Osteocyte (in vitro differentiated cells): ENCODE results near the gene UVSSA. TPM values are rescaled to one million over a fixed set of nuclear protein-coding genes. Genes with fewer than 3 reads are reported as not detected.
"Not testable (repeated sequence)": the region's sequence is repeated elsewhere in the genome, so short reads cannot be mapped to it uniquely, and the experiment has no call there.

ENCODE experiments used
- DNase-seq: peaks from one replicate; pipeline ENCODE4 v3.0.0; 2021; ENCODE audit warnings: mixed read lengths; ENCODE audit not compliant: unreplicated experiment; ENCODE audit errors: extremely low spot score
- H3K27ac Mint-ChIP-seq: one replicate; pipeline ENCODE4 v1.8.0; 2021; ENCODE audit warnings: mild to moderate bottlenecking, mixed read lengths; ENCODE audit not compliant: unreplicated experiment
- H3K27me3 Mint-ChIP-seq: one replicate; pipeline ENCODE4 v1.8.0; 2021; ENCODE audit warnings: mixed read lengths; ENCODE audit not compliant: unreplicated experiment
- H3K36me3 Mint-ChIP-seq: one replicate; pipeline ENCODE4 v1.8.0; 2021; ENCODE audit warnings: mixed read lengths; ENCODE audit not compliant: unreplicated experiment
- H3K4me1 Mint-ChIP-seq: one replicate; pipeline ENCODE4 v1.8.0; 2021; ENCODE audit warnings: mixed read lengths; ENCODE audit not compliant: unreplicated experiment
- H3K4me3 Mint-ChIP-seq: one replicate; pipeline ENCODE4 v1.8.0; 2021; ENCODE audit warnings: mild to moderate bottlenecking, moderate library complexity, mixed read lengths; ENCODE audit not compliant: unreplicated experiment
- H3K9me3 Mint-ChIP-seq: one replicate; pipeline ENCODE4 v1.8.0; 2021; ENCODE audit warnings: mixed read lengths; ENCODE audit not compliant: unreplicated experiment
- total RNA-seq: library from RNA; stranded (reverse); gene quantifications from 2 replicates; pipeline ENCODE4 v1.2.1, GENCODE V29; 2021
- TF ChIP-seq, protein P1 (sequence below): fragments of 200-600 bp; sonication (generic); IDR thresholded peaks from 2 replicates; pipeline ENCODE4 v1.5.0; 2021; ENCODE audit warnings: antibody characterized with exemption, mild to moderate bottlenecking, moderate library complexity

The UVSSA gene
- total RNA-seq, 1 donor from 2014 or later = 26.7 TPM

DNA sequence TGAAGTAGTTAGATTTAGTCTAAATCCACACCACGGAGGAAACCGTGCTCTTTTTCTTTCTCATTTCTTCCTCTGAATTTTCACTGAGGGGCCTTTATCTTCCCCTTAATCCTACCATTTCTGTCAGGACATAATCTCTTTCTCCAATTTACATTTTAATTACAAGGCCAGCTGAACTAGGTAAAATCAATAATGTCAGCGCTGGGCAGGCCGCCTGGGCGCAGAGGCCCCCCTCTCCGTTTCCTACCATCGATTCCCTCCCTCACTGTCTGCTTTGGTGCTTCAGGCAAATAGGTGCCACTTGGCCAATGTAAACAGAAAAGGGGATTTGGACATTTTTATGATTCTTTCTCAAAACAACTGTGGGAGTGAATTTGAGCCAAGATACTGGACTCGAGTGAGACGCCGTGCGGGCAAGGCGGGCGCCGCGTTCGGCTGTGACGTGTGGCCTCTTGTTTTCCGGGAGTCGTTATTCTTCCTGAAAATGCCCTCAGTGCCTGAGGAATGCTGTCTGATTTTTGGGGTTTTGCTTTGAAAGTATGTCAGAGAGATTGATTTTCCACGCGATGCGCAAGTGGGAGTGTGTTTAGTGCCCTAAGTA, 22.6 kb downstream of the UVSSA start:
- Mint-ChIP-seq H3K36me3 (peaks cover 29% of the 10 kb centered on the region), H3K9me3 (no peaks in the 10 kb centered on the region), H3K27me3 (no peaks in the 10 kb centered on the region), H3K4me3 (no peak overlapping the region), H3K27ac (no peak overlapping the region), H3K4me1 (no peaks in the 10 kb centered on the region)
- TF ChIP-seq, protein P1, sequence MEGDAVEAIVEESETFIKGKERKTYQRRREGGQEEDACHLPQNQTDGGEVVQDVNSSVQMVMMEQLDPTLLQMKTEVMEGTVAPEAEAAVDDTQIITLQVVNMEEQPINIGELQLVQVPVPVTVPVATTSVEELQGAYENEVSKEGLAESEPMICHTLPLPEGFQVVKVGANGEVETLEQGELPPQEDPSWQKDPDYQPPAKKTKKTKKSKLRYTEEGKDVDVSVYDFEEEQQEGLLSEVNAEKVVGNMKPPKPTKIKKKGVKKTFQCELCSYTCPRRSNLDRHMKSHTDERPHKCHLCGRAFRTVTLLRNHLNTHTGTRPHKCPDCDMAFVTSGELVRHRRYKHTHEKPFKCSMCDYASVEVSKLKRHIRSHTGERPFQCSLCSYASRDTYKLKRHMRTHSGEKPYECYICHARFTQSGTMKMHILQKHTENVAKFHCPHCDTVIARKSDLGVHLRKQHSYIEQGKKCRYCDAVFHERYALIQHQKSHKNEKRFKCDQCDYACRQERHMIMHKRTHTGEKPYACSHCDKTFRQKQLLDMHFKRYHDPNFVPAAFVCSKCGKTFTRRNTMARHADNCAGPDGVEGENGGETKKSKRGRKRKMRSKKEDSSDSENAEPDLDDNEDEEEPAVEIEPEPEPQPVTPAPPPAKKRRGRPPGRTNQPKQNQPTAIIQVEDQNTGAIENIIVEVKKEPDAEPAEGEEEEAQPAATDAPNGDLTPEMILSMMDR = no peak
- DNase-seq = no peak

DNA sequence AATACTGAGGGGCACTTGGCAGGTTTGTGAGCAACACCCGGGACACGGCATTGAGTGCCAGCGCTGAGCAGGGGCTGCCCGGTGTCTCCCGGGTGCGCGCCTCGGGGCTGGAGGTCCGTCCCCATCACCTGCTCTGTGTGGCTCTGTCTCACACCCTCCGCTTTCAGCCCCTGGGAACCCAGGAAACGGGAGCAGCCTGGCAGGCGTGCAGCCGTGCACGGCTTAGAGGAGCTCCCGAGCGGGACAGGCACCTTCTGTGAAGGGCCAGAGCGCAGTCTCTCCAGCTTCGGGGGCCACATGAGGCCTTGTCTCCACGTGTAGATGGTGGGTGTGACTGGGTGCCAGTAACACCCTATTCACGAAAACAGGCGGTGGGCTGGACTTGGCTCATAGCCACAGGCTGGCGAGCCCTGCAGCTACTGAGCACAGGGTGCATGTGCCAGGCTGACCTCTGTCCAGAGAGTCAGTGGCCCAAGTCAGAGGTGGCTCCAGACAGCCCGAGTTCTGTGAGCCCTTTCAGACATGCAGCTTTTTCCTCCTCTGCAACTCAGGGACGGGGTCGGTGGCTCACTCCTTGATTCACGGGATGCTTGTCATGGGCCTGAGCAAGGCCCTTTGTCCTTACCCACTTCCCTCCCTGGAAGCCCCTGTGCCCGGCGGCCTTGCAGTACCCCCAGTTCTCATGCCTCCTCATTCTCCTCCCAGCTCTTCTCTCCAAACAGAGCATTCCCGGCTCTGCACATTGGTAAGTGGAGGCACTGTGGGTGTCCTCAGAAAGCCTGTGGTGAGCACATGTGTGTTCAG, 23.5 kb downstream of the UVSSA start:
- no peaks in the 10 kb centered on the region for H3K27me3 Mint-ChIP-seq
- no peaks in the 10 kb centered on the region for H3K4me1 Mint-ChIP-seq
- H3K4me3 Mint-ChIP-seq = no peak overlapping the region
- no peak for DNase-seq
- TF ChIP-seq, protein P1 = no peak
- H3K9me3 Mint-ChIP-seq = no peaks in the 10 kb centered on the region
- peaks cover 29% of the 10 kb centered on the region for H3K36me3 Mint-ChIP-seq
- H3K27ac Mint-ChIP-seq = no peak overlapping the region

DNA sequence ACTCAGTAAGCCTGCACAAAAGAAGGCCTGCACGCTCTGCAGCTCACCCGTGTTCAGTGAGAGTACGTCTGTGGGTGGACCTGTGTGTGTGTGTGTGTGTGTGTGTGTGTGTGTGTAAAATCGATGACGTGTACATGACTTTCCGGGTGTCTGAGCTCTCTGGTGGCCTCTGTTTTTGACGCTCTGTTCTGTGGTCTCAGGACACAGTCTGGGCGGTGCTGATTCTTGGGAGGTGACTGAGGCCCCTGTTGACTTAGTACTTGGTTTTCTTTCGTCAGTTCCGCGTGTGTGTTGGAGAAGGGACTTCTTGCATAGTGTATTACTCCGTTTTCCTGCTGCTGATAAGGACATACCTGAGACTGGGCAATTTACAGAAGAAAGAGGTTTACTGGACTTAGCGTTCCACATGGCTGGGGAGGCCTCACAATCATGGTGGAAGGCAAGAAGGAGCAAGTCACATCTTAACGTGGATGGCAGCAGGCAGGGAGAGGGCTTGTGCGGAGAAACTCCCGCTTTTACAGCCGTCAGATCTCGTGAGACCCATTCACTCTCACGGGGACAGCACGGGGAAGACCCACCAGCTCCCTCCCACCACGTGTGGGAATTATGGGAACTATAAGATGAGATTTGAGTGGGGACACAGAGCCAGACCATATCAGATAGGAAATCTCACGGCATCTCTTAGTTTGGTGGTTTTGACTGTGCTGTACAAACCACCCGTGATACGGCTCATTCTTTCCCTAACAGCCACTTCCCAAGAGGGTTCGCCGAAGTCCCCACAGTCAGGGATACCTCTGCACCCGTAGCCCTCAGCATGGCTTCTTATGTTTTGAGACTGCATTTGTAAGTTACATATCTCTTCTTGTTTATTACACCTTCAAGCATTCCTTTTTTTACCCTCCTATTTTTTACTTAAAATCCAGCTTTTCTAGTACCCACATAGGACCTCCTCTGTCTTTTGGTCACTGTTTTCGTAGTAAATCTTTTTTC, 24.5 kb downstream of the UVSSA start:
- H3K27me3 Mint-ChIP-seq = no peaks in the 10 kb centered on the region
- H3K4me3 Mint-ChIP-seq = no peak overlapping the region
- no peak overlapping the region for H3K27ac Mint-ChIP-seq
- H3K4me1 Mint-ChIP-seq = no peaks in the 10 kb centered on the region
- no peak for DNase-seq
- TF ChIP-seq, protein P1 = no peak
- H3K36me3 Mint-ChIP-seq = peaks cover 26% of the 10 kb centered on the region
- H3K9me3 Mint-ChIP-seq = no peaks in the 10 kb centered on the region

DNA sequence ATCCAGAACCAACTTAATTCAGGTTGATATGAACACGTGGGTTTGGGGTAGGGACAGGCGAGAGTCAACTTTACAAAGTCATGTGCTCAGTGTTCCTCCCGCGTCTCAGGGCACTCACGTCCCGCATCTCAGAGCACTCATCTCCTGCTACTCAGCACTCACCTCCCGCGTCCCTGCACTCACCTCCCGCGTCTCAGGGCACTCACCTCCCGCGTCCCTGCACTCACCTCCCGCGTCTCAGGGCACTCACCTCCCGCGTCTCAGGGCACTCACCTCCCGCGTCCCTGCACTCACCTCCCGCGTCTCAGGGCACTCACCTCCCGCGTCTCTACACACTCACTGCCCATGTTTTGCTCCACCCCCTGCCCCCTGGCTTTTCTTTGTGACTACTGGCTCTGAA, 25.6 kb downstream of the UVSSA start:
- not testable (repeated sequence) for H3K27me3 Mint-ChIP-seq, H3K4me1 Mint-ChIP-seq, H3K27ac Mint-ChIP-seq, DNase-seq, H3K4me3 Mint-ChIP-seq, H3K9me3 Mint-ChIP-seq
- H3K36me3 Mint-ChIP-seq = peaks cover 26% of the 10 kb centered on the region

DNA sequence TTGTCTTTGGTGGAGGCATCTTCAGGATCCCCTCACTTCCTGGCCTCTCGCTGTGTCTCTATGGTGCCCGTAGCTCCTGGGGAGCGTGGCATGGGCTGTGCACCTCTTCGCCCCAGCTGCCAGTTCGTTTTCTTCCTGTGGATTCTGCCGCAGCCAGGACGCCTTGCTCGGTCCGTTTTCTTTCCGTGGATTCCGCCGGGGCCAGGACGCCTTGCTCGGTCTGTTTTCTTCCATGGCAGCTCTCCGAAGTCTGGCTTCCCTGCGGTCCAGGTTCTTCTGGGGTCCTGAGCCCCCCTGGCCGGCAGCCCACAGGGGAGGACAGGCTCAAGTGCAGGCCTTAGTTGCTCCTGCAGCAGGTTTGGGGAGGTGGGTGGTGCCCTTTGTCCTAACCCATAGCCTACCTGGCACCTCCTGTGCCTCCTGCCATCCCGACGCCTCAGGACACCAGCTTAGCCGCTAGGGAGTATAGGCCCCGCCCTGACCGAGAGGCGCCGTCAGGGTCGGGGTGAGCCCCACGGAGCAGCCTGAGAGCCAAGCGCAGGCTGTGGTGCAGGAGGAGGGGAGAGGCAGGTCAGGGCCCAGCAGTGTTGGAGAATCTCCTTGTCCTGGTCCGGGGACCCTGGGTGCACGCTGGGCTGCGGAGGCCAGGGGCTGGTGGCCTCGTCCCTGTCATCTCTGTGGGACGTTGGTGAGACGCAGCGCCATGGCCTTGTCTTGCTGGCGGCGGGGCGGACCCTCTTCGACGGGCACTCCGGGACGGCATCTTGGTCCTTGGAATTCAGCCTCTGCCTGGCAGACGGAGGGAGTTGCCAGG, 27.1 kb downstream of the UVSSA start:
- Mint-ChIP-seq H3K4me1 (no peaks in the 10 kb centered on the region), H3K9me3 (no peaks in the 10 kb centered on the region), H3K27ac (no peak overlapping the region), H3K27me3 (no peaks in the 10 kb centered on the region), H3K4me3 (no peak overlapping the region), H3K36me3 (peaks cover 26% of the 10 kb centered on the region)
- no peak for DNase-seq
- TF ChIP-seq, protein P1 = no peak
